Stimulated activated naive CD8-positive, alpha-beta T cell treated with anti-CD3 and anti-CD28 coated beads, Interleukin-15, Interleukin-2, amounts not matched to agents 100 ng/mL and 50 ng/mL, for 24 hours (primary cell): ENCODE data around the gene CADM2.
"Not testable (repeated sequence)": the region's sequence is repeated elsewhere in the genome, so short reads cannot be mapped to it uniquely, and the experiment has no call there.

Experiments used
- H3K27ac Mint-ChIP-seq: one replicate; pipeline ENCODE4 v1.8.0; 2021; ENCODE audit warnings: mild to moderate bottlenecking, mixed read lengths
- H3K27me3 Mint-ChIP-seq: one replicate; pipeline ENCODE4 v1.8.0; 2021; ENCODE audit warnings: mixed read lengths
- H3K36me3 Mint-ChIP-seq: one replicate; pipeline ENCODE4 v1.8.0; 2021; ENCODE audit warnings: low read depth, mixed read lengths
- H3K4me1 Mint-ChIP-seq: one replicate; pipeline ENCODE4 v1.8.0; 2021; ENCODE audit warnings: low read depth, mixed read lengths
- H3K4me3 Mint-ChIP-seq: one replicate; pipeline ENCODE4 v1.8.0; 2021; ENCODE audit warnings: mild to moderate bottlenecking, mixed read lengths
- H3K9me3 Mint-ChIP-seq: one replicate; pipeline ENCODE4 v1.8.0; 2021; ENCODE audit warnings: mixed read lengths

Gene CADM2

DNA sequence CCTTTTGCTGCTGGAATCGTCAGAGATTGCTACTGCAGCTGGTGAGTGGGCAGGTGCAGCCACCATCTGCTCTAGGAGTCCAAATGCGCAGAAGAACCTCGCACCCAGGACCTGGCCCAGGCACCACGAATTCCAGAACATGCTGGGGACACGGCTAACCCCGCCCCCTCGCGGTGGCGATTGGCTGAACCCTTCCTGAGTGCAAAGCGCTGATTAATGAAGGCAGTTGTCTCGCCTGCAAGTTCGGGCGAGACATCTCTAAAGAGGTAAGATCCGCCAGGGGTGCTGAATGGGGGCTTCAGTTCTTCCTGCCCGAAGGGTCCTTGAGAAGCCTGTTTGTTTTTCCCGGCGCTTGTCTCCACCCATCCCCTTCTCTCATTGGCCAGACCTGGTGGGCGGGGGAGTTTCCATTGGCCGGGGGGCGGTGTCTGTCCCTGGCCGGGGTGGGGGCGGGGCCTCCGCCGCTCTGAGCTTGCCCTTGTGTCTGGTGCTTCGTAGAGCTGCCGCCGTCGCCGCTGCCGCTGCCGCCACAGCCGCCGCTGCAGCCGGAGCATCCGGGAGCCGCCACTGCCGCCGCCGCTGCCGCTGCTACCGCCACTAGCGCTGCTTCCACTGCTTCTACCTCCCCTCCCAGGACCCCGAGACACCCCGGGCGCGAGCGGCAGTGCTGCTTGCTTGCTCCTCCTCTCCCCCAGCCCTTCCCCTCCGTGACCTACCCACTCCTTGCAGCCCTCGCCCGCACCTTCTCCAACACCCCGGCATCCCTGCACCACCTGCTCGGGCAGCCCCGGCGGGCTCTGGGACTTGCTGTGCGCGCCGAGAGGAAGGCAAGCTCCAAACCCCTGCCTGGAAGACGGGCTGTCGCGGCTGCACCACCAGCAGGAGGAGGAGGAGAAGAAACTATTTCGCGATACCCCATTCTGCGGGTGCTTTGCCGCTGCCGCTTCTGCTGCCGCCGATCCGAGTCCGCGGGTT lies at the start of gene CADM2:
CADM2 (plus strand) TSS at position 495 of the 975 bp plus-strand sequence.
- peaks cover 4% of the 10 kb centered on the region for H3K9me3 Mint-ChIP-seq
- peak within 1 kb of the TSS; percentile 72 for H3K4me3 Mint-ChIP-seq
- no peak within 1 kb of the TSS for H3K27ac Mint-ChIP-seq
- no peaks in the 10 kb centered on the region for H3K36me3 Mint-ChIP-seq
- H3K4me1 Mint-ChIP-seq: peaks cover 18% of the 10 kb centered on the region
- H3K27me3 Mint-ChIP-seq: peaks cover 46% of the 10 kb centered on the region

DNA sequence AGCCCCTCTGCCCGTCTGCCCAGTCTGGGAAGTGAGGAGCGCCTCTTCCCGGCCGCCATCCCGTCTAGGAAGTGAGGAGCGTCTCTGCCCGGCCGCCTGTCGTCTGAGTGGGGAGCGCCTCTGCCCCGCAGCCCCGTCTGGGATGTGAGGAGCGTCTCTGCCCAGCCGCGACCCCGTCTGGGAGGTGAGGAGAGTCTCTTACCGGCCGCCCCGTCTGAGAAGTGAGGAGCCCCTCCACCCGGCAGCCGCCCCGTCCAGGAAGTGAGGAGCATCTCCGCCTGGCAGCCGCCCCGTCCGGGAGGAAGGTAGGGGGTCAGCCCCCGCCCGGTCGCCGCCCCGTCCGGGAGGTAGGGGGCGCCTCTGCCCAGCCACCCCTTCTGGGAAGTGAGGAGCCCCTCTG lies 40.2 kb upstream of the CADM2 start:
- H3K27ac Mint-ChIP-seq, H3K4me3 Mint-ChIP-seq, H3K36me3 Mint-ChIP-seq, H3K4me1 Mint-ChIP-seq, H3K27me3 Mint-ChIP-seq: not testable (repeated sequence)
- H3K9me3 Mint-ChIP-seq: peaks cover 12% of the 10 kb centered on the region

DNA sequence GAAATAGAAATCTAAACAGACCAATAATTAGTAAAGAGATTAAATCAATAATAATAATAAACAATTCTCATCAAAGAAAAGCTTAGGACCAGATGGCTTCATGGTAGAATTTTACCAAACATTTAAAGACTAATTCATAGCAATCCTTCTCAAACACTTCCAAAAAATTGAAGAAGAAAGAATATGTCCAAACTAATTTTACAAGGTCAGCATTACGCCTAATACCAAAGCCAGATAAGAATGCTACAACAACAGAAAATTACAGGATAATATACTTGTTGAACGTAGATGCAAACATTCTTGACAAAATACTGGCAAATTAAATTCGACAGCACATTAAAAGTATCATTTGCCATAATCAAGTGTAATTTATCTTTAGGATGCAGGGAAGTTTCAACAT lies 36.1 kb upstream of the CADM2 start:
- no peaks in the 10 kb centered on the region for H3K4me1 Mint-ChIP-seq
- H3K27ac Mint-ChIP-seq: no peak overlapping the region
- no peaks in the 10 kb centered on the region for H3K36me3 Mint-ChIP-seq
- H3K27me3 Mint-ChIP-seq: no peaks in the 10 kb centered on the region
- H3K4me3 Mint-ChIP-seq: no peak overlapping the region
- peaks cover 8% of the 10 kb centered on the region for H3K9me3 Mint-ChIP-seq

DNA sequence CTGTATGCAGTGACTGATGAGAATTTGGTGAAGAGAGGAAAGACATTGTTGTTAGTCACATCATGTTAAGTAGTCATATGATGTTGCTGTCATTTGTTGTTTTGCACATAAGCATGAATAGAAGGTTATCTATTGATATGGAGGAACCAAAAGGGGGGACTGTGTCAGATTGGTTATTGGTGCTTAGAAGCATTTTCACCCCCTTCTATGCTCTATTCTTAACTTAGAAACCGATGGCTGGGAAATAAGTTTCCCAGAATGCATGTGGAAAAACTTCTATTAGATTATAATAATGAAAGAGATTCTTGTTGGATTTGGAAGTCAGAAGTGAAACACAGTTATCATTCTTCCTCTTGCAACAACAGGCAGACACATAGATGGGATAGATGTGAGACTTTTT lies 33.2 kb upstream of the CADM2 start:
- H3K9me3 Mint-ChIP-seq: peaks cover 7% of the 10 kb centered on the region
- no peaks in the 10 kb centered on the region for H3K4me1 Mint-ChIP-seq
- H3K36me3 Mint-ChIP-seq: no peaks in the 10 kb centered on the region
- H3K27me3 Mint-ChIP-seq: no peaks in the 10 kb centered on the region
- no peak overlapping the region for H3K4me3 Mint-ChIP-seq
- no peak overlapping the region for H3K27ac Mint-ChIP-seq

DNA sequence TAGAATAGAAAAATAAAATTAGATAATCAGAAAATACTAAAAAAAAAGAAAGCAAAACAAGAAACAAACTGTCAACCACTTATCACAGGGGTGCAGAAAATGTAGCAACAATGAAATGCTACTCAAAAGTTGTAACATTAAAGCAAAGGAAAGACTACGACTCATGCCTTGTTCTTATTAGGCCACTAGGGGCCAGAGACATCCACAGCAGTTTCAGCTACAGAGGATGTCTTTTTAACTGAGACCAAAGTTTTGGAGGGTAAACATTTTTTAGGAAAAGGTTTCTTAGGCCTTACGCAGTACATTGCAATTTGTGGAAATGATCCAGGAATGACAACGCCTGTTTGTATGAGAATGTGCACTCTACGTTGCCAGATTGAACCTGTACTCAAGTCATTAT lies 15.4 kb upstream of the CADM2 start:
- no peak overlapping the region for H3K4me3 Mint-ChIP-seq
- H3K9me3 Mint-ChIP-seq: no peaks in the 10 kb centered on the region
- no peaks in the 10 kb centered on the region for H3K4me1 Mint-ChIP-seq
- no peaks in the 10 kb centered on the region for H3K27me3 Mint-ChIP-seq
- no peak overlapping the region for H3K27ac Mint-ChIP-seq
- H3K36me3 Mint-ChIP-seq: no peaks in the 10 kb centered on the region

DNA sequence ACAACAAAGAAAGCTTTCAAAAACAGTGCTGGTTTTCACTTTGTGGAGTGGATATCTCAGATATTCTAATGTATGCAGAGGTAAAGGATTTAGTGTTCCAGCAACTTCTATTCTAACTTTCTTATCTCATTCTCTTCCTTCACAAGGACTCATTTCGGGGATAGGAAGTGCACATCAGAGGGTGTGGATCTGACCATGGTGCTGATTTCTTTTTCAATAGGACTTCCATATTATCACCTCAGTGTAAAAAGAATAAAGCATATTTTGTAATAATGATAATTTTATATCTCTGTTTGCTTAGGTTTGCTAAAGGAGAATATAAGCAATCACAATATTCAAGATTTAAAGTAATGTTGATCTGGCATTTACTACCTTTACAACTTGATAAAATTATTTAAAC lies 12.5 kb upstream of the CADM2 start:
- H3K36me3 Mint-ChIP-seq: no peaks in the 10 kb centered on the region
- H3K27ac Mint-ChIP-seq: no peak overlapping the region
- H3K4me3 Mint-ChIP-seq: no peak overlapping the region
- peaks cover under 1% of the 10 kb centered on the region for H3K27me3 Mint-ChIP-seq
- H3K4me1 Mint-ChIP-seq: no peaks in the 10 kb centered on the region
- H3K9me3 Mint-ChIP-seq: peaks cover 6% of the 10 kb centered on the region

DNA sequence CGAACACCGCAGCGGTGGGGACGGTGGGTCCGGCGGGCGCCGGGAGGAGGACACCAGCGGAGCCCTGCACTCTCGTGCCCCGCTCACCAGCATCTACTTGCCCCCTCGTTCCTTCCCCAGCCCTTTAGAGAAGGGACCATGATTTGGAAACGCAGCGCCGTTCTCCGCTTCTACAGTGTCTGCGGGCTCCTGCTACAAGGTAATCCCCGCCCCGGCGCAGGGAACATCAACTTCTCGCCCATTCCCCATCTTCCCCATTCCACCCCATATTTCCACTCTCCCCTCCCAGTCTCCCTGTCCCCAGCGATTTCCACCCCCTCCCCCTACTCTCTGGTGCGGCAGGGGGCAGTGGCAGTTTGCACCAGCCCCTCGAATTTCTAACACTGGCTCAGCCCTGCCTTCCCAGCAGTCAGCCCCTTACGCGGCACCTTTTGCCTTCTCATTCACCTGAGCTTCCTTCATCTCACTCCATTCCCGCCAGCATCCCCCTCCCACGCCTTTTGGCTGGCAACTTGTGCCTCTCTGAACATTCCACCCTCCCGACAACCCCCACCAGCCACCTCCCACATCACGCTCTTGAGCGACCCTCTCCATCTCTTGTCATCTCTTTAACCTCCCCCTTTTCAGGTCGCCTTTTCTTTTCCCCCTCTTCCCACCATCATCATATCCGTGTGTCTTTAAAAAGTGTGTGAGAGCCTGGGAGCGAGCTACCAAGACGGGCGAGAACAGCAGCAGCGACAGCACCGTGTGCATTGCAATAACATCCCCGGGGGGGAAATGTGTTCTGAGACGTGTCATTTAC lies 882 bp downstream of the CADM2 start:
- Mint-ChIP-seq H3K9me3 (peaks cover 4% of the 10 kb centered on the region), H3K4me1 (peaks cover 18% of the 10 kb centered on the region), H3K36me3 (no peaks in the 10 kb centered on the region), H3K27ac (no peak overlapping the region), H3K4me3 (peak overlapping the region; percentile 39), H3K27me3 (peaks cover 46% of the 10 kb centered on the region)

DNA sequence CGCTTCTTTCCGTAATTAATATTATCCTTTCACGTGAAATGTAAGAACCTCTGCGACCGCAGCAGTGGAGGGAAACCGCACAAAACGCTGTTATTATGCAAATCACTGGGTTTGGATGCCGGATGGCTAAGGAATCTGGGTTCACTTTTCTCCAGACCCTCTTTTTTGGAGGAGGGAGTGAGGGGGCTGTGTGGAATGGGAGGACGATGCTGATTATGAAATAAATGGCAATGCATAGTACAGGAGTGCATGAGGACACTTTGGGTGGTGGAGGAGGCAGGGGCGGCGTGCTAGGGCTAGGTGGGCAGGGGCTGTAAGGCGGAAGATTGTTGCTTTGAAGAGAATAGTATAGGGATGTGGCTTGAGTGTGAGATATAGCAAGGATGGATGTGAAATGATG lies 1.8 kb downstream of the CADM2 start:
- peaks cover 46% of the 10 kb centered on the region for H3K27me3 Mint-ChIP-seq
- peaks cover 18% of the 10 kb centered on the region for H3K4me1 Mint-ChIP-seq
- no peak overlapping the region for H3K4me3 Mint-ChIP-seq
- no peaks in the 10 kb centered on the region for H3K36me3 Mint-ChIP-seq
- no peak overlapping the region for H3K27ac Mint-ChIP-seq
- H3K9me3 Mint-ChIP-seq: peaks cover 4% of the 10 kb centered on the region

DNA sequence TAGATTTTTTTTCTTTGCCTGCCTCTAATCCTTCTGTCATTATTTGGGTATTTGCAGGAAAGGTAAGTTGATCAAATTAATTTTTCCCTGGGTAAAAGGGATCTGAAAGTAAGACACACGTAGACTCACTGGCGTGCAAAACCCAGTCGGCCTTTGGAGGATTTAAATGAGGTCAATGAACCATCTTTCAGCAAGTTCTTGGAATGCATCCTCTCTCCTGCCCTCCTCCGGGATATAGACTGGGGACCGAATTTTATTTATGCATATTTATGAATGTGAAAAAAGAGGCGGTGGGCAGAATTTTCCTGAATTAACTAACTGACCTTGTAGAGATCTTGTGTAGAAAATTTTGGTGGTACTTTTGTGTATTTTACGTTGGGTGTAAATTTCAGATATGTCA lies 2.2 kb downstream of the CADM2 start:
- no peaks in the 10 kb centered on the region for H3K36me3 Mint-ChIP-seq
- peaks cover 18% of the 10 kb centered on the region for H3K4me1 Mint-ChIP-seq
- peaks cover 4% of the 10 kb centered on the region for H3K9me3 Mint-ChIP-seq
- H3K27ac Mint-ChIP-seq: no peak overlapping the region
- no peak overlapping the region for H3K4me3 Mint-ChIP-seq
- H3K27me3 Mint-ChIP-seq: peaks cover 46% of the 10 kb centered on the region

DNA sequence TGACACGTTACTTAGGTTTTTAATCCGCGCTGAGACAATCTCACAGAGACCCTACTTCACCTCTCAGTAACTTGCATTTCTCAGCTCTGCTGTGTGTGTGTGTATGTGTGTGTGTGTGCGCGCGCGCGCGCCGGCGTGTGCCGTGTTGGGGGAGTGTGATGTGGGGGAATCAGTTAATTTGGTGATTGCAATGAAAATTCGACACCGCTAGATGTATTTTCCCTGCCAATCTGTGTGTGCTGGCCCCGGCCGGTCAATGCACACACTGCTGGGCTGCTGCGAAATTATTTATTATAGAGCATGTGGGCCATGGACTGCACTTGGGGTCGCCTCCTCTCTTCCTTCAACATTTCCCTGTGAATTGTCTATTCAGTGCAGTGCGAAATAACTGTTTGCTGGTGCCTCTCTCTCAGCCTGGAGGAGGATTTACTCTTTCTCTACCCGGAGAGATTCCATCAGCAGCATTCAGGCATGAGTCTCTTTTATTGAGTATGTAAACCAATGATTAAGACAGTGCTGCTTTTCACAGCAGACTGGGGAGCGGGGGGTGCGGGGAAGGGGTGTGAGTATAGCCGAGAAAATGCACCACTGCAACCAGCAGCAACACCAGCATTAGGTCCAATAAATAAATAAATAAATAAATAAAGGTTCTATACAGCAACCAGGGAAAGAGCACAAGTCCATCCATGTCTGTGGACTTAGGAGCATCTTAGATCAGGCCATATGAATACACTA lies 2.9 kb downstream of the CADM2 start:
- no peak overlapping the region for H3K4me3 Mint-ChIP-seq
- no peaks in the 10 kb centered on the region for H3K36me3 Mint-ChIP-seq
- peaks cover 18% of the 10 kb centered on the region for H3K4me1 Mint-ChIP-seq
- H3K27me3 Mint-ChIP-seq: peaks cover 46% of the 10 kb centered on the region
- no peak overlapping the region for H3K27ac Mint-ChIP-seq
- H3K9me3 Mint-ChIP-seq: peaks cover 4% of the 10 kb centered on the region

DNA sequence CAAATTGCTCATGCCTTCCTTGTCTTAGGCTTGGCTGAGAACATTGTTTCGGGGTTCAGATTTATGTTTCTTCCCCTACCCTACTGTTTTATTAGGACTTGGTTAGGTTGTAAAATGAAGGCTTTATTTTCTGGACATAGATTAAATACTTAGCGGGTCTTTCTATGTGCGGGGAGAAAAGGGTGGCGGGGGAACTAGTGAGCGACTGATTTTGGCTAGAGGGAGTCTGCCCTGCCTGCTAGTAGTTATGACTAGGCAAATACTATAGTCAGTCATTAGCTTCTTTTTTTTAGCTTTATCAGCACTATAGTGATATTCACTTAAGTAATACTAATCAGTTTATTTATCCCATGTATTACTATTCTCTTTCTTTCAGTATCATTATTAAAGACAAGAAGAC lies 3.6 kb downstream of the CADM2 start:
- H3K36me3 Mint-ChIP-seq: no peaks in the 10 kb centered on the region
- no peak overlapping the region for H3K27ac Mint-ChIP-seq
- H3K9me3 Mint-ChIP-seq: peaks cover 4% of the 10 kb centered on the region
- H3K27me3 Mint-ChIP-seq: peaks cover 42% of the 10 kb centered on the region
- no peak overlapping the region for H3K4me3 Mint-ChIP-seq
- peaks cover 18% of the 10 kb centered on the region for H3K4me1 Mint-ChIP-seq

DNA sequence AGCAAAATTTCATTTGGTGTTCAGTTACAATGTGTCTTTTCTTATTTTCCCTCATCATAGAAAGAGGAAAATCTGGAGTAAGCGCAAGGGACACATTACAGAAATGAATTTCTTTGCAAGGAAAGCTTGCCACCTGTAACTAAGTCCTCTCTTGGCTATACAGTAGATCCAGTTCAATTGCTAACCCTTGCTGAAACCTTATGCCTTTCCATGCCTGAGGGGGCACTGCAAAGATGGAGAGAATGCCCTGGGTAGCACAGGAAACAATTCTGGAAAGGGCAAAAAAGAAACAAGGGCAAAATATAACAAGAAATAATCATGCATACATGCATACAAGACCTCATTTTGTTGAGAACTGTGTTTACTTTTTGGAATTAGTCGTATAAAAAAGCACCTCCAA lies 4.3 kb downstream of the CADM2 start:
- H3K27me3 Mint-ChIP-seq: peaks cover 35% of the 10 kb centered on the region
- H3K36me3 Mint-ChIP-seq: no peaks in the 10 kb centered on the region
- H3K4me3 Mint-ChIP-seq: no peak overlapping the region
- no peak overlapping the region for H3K27ac Mint-ChIP-seq
- peaks cover 4% of the 10 kb centered on the region for H3K9me3 Mint-ChIP-seq
- peaks cover 18% of the 10 kb centered on the region for H3K4me1 Mint-ChIP-seq

DNA sequence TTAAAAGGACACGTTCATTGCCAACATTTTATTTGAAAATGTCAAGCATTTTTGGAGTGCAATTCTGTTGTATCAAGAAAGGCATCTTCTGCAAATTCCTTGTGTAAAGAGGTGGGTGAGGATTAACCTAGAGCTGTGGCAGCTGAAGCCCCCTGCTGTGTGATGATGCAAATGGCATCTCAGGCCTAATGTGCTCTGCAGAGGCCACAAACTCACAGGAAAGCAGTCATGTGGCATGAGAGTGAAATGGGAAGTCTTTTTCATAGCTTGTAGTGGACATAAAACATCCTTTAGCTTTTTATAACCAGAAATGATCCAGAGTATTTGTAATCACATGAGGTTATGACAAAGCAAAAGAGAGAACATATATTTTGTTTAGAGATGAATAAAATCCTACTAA lies 6.4 kb downstream of the CADM2 start:
- Mint-ChIP-seq H3K4me1 (peaks cover 10% of the 10 kb centered on the region), H3K4me3 (no peak overlapping the region), H3K27me3 (peaks cover 24% of the 10 kb centered on the region), H3K27ac (no peak overlapping the region), H3K36me3 (no peaks in the 10 kb centered on the region), H3K9me3 (peaks cover 4% of the 10 kb centered on the region)

DNA sequence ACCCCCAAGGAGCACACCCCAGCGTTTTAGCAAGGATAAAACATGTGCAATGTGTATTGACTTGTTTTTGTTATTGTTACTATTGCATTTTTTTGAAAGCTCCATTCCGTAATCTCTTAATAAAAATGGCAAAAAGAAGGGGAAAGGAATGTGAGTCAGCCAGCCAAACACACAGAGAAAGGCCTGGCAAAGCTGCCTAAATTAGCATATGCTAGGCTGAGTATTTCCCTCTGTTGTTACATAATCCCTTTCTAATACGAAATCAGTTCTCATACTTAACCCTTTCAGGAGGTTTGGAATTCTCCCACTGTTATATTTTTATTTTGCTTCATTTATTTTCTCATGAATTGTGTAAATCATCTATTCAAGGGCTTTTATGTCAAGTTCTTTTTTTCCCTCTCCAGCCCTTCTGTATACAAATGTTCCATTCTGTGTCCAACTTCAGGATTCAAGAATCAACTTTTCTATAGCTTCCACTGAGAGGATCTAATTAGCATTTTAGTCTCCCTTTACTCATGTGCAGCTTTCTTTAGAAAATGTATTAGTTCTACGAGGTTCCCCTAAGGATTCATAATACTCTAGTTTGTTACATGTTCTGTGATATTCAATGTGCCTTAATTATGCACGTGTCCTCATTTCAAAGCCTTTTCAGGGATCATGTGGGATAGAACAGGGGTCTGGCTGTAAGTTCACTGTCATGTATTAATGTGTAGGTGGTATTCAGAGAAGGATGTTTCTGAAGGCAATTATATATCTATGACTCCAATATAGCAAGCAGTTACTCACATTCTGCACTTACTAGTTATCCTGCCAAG lies 9.2 kb downstream of the CADM2 start:
- H3K36me3 Mint-ChIP-seq: no peaks in the 10 kb centered on the region
- H3K27me3 Mint-ChIP-seq: no peaks in the 10 kb centered on the region
- no peaks in the 10 kb centered on the region for H3K4me1 Mint-ChIP-seq
- H3K4me3 Mint-ChIP-seq: no peak overlapping the region
- H3K9me3 Mint-ChIP-seq: no peaks in the 10 kb centered on the region
- H3K27ac Mint-ChIP-seq: no peak overlapping the region
